ENCODE measurements around the gene METTL17.

DNA sequence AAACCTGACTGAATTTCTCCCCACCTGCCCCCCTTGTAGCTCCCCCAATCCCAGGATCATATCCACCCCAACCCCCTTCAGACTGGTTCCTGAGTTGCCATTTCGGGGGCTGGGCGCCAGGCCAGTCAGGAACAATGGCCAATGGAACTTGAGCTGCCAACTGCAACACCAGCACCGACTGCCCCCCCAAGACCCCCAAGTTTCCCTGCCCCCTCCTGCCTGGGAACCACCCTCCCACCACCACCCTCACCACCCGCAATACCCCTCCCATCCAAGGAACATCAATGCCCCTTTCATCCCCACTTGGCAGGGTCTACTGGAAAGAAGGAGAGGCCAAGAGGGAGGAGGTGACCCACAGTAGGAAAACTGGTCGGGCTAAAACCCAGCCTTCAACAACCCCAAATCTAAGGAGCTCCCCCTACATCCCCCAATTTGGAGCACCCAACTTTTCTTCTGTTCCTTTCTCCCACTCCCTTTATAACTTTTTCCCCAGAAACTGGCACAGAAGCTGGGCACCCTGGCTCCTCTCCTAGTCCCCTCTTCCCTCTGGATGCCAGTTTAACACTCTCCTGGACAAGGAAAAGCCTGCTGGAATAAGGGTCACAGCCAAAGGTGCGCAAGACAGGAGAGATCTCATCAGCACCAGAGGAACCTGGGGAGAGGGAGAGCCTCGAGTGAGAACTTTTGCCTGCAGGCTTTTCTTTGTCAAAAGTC lies 36.7 kb downstream of the METTL17 start:
- TF ChIP-seq CTCF (IDR thresholded peaks at IDR 0.05; ENCODE audit: extremely low read depth in 1 of 2, insufficient read depth in 1 of 2, low read depth in 1 of 2, low read length in 2 of 2) (no peak), POLR2A (IDR thresholded peaks at IDR 0.05; ENCODE audit: low read depth, low read length) (no peak), JUN (IDR thresholded peaks at IDR 0.05; ENCODE audit: borderline replicate concordance, insufficient read depth, insufficient read length, low read depth) (no peak), FOS (IDR thresholded peaks at IDR 0.05; ENCODE audit: borderline replicate concordance, insufficient read depth, low read length) (no peak), POLR2AphosphoS5 (IDR thresholded peaks at IDR 0.05; ENCODE audit: insufficient read depth, low read depth, low read length) (no peak), EZH2 (IDR thresholded peaks at IDR 0.05; ENCODE audit: borderline replicate concordance, low read depth, low read length, severe bottlenecking) (no peak), MYC (IDR thresholded peaks at IDR 0.05; ENCODE audit: low read depth, low read length) (no peak), GATA2 (IDR thresholded peaks at IDR 0.05; ENCODE audit: insufficient read depth, insufficient read length, low read depth, low read length) (no peak)
- TF ChIP-seq, protein P1, sequence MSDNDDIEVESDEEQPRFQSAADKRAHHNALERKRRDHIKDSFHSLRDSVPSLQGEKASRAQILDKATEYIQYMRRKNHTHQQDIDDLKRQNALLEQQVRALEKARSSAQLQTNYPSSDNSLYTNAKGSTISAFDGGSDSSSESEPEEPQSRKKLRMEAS (IDR thresholded peaks at IDR 0.05; ENCODE audit: insufficient read depth, insufficient read length) = no peak

All from endothelial cell of umbilical vein (primary cell).